Measurements from ENCODE around the gene OR8D4.

The OR8D4 gene

GRCh38 chr11:123905826-123906225, 3.9 kb downstream of the OR8D4 start:
- no peak overlapping the region for H2AFZ ChIP-seq (ENCODE audit: low read depth, low read length, severe bottlenecking)
- no peak for TF ChIP-seq EZH2phosphoT487 (conservative IDR thresholded peaks at IDR 0.05; ENCODE audit: low read length)
- TF ChIP-seq, protein P1, sequence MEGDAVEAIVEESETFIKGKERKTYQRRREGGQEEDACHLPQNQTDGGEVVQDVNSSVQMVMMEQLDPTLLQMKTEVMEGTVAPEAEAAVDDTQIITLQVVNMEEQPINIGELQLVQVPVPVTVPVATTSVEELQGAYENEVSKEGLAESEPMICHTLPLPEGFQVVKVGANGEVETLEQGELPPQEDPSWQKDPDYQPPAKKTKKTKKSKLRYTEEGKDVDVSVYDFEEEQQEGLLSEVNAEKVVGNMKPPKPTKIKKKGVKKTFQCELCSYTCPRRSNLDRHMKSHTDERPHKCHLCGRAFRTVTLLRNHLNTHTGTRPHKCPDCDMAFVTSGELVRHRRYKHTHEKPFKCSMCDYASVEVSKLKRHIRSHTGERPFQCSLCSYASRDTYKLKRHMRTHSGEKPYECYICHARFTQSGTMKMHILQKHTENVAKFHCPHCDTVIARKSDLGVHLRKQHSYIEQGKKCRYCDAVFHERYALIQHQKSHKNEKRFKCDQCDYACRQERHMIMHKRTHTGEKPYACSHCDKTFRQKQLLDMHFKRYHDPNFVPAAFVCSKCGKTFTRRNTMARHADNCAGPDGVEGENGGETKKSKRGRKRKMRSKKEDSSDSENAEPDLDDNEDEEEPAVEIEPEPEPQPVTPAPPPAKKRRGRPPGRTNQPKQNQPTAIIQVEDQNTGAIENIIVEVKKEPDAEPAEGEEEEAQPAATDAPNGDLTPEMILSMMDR (IDR thresholded peaks at IDR 0.05; ENCODE audit: insufficient read depth, low read length, poor library complexity, severe bottlenecking): no peak

DNA sequence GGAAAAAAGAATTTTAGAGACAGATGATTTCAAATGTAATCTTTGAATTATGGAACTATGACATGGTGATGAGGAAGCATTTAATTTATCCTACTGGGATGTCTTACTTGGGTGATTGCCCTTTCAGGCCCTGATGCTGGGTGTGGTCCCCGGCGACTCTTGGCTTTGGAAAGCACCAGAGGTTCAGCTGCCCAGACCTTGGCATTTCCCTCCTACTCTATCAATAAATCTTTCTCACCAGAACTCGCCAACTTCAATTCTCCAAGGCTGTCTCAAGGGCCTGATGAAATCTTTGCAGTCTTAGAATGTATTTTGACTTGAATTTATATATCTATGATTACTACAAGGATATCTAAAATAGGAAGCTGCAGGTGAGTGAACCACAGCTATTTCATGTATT, 19.0 kb downstream of the OR8D4 start:
- Histone ChIP-seq H3K9ac (ENCODE audit: low read length) (no peak overlapping the region), H3K79me2 (ENCODE audit: insufficient read depth, low read length) (no peaks in the 10 kb centered on the region), H3K9me2 (replicated peaks; ENCODE audit: insufficient read depth, low read length) (no peaks in the 10 kb centered on the region), H3K9me3 (ENCODE audit: insufficient read depth, low read length) (no peaks in the 10 kb centered on the region), H3K4me3 (ENCODE audit: insufficient read depth, low read length, poor library complexity, severe bottlenecking) (no peak overlapping the region), H3K4me2 (ENCODE audit: low read depth, low read length, poor library complexity, severe bottlenecking) (no peak overlapping the region), H4K20me1 (ENCODE audit: low read depth, low read length) (no peaks in the 10 kb centered on the region), H2AFZ (ENCODE audit: low read depth, low read length, severe bottlenecking) (no peak overlapping the region), H3F3A (ENCODE audit: insufficient read depth) (no peaks in the 10 kb centered on the region), H3K36me3 (ENCODE audit: low read length) (no peaks in the 10 kb centered on the region), H3K27me3 (ENCODE audit: low read length) (no peaks in the 10 kb centered on the region), H3K27ac (ENCODE audit: low read depth, low read length) (no peak overlapping the region)
- TF ChIP-seq, protein P1 (IDR thresholded peaks at IDR 0.05; ENCODE audit: insufficient read depth, low read length, poor library complexity, severe bottlenecking): no peak
- no peak for TF ChIP-seq EZH2phosphoT487 (conservative IDR thresholded peaks at IDR 0.05; ENCODE audit: low read length)

More at GRCh38 chr11:123905826-123906225, 3.9 kb downstream of the OR8D4 start:
- Histone ChIP-seq H3F3A (ENCODE audit: insufficient read depth) (no peaks in the 10 kb centered on the region), H3K9me2 (replicated peaks; ENCODE audit: insufficient read depth, low read length) (no peaks in the 10 kb centered on the region), H3K27me3 (ENCODE audit: low read length) (no peaks in the 10 kb centered on the region), H3K9me3 (ENCODE audit: insufficient read depth, low read length) (no peaks in the 10 kb centered on the region), H3K4me3 (ENCODE audit: insufficient read depth, low read length, poor library complexity, severe bottlenecking) (no peak overlapping the region), H3K9ac (ENCODE audit: low read length) (no peak overlapping the region), H3K36me3 (ENCODE audit: low read length) (no peaks in the 10 kb centered on the region), H3K4me2 (ENCODE audit: low read depth, low read length, poor library complexity, severe bottlenecking) (no peak overlapping the region), H4K20me1 (ENCODE audit: low read depth, low read length) (no peaks in the 10 kb centered on the region), H3K27ac (ENCODE audit: low read depth, low read length) (no peak overlapping the region), H3K79me2 (ENCODE audit: insufficient read depth, low read length) (no peaks in the 10 kb centered on the region)

- no peaks in the 10 kb centered on the region for H3K9me2 ChIP-seq (replicated peaks; ENCODE audit: insufficient read depth, low read length)
- no peaks in the 10 kb centered on the region for H3K36me3 ChIP-seq (ENCODE audit: low read length)
- H2AFZ ChIP-seq (ENCODE audit: low read depth, low read length, severe bottlenecking): no peak overlapping the region
- no peaks in the 10 kb centered on the region for H4K20me1 ChIP-seq (ENCODE audit: low read depth, low read length)
- H3K4me2 ChIP-seq (ENCODE audit: low read depth, low read length, poor library complexity, severe bottlenecking): no peak overlapping the region
- no peak overlapping the region for H3K9ac ChIP-seq (ENCODE audit: low read length)
- TF ChIP-seq, protein P1 (IDR thresholded peaks at IDR 0.05; ENCODE audit: insufficient read depth, low read length, poor library complexity, severe bottlenecking): no peak
- TF ChIP-seq EZH2phosphoT487 (conservative IDR thresholded peaks at IDR 0.05; ENCODE audit: low read length): no peak
- H3K79me2 ChIP-seq (ENCODE audit: insufficient read depth, low read length): no peaks in the 10 kb centered on the region
- no peaks in the 10 kb centered on the region for H3K27me3 ChIP-seq (ENCODE audit: low read length)
- no peak overlapping the region for H3K4me3 ChIP-seq (ENCODE audit: insufficient read depth, low read length, poor library complexity, severe bottlenecking)
- no peaks in the 10 kb centered on the region for H3F3A ChIP-seq (ENCODE audit: insufficient read depth)
- no peak overlapping the region for H3K27ac ChIP-seq (ENCODE audit: low read depth, low read length)
- H3K9me3 ChIP-seq (ENCODE audit: insufficient read depth, low read length): no peaks in the 10 kb centered on the region
Measured at GRCh38 chr11:123924027-123924426, 22.1 kb downstream of the OR8D4 start.

All from SU-DHL-6 (cell line).